Activated CD4-positive, alpha-beta memory T cell treated with anti-CD3 and anti-CD28 coated beads for 36 hours (primary cell): ENCODE data around the gene BCL7B. TPM values are rescaled to one million over a fixed set of nuclear protein-coding genes. Genes with fewer than 3 reads are reported as not detected.
"Not testable (repeated sequence)": the region's sequence is repeated elsewhere in the genome, so short reads cannot be mapped to it uniquely, and the experiment has no call there.

Source experiments
- CTCF ChIA-PET: fragments of 350-600 bp; sonication (Branson Sonifier 250); formaldehyde crosslinking; loops from one replicate; lab custom pipeline; 2021; ENCODE audit warnings: antibody characterized with exemption, inconsistent platforms; lab: Charles Lee
- POLR2A ChIA-PET: fragments of 350-600 bp; sonication (Branson Sonifier 250); formaldehyde crosslinking; loops from one replicate; lab custom pipeline; 2021; ENCODE audit warnings: antibody characterized with exemption; lab: Charles Lee
- DNase-seq: peaks from one replicate; pipeline ENCODE4 v3.0.0-alpha.2; 2020
- H3K27ac Mint-ChIP-seq: one replicate; pipeline ENCODE4 v1.8.0; 2021; ENCODE audit warnings: mixed read lengths
- H3K27me3 Mint-ChIP-seq: one replicate; pipeline ENCODE4 v1.8.0; 2021; ENCODE audit warnings: mixed read lengths
- H3K36me3 Mint-ChIP-seq: one replicate; pipeline ENCODE4 v1.8.0; 2021; ENCODE audit warnings: mixed read lengths
- H3K4me1 Mint-ChIP-seq: one replicate; pipeline ENCODE4 v1.8.0; 2021; ENCODE audit warnings: low read depth, mixed read lengths
- H3K4me3 Mint-ChIP-seq: one replicate; pipeline ENCODE4 v1.8.0; 2021; ENCODE audit warnings: mild to moderate bottlenecking, mixed read lengths
- H3K9me3 Mint-ChIP-seq: one replicate; pipeline ENCODE4 v1.8.0; 2021; ENCODE audit warnings: mixed read lengths
- intact Hi-C: fragments of 100-400 bp; cut with micrococcal nuclease; formaldehyde crosslinking; loops from one replicate; pipeline ENCODE4 v1.15.1; 2023
- total RNA-seq, 2 experiments: library from RNA; stranded (reverse); gene quantifications; one replicate each; pipeline ENCODE4 v1.2.3, GENCODE V29; 2021

Gene BCL7B
- total RNA-seq, 2 experiments from 2014 or later, result 48.0 to 50.3 TPM

DNA sequence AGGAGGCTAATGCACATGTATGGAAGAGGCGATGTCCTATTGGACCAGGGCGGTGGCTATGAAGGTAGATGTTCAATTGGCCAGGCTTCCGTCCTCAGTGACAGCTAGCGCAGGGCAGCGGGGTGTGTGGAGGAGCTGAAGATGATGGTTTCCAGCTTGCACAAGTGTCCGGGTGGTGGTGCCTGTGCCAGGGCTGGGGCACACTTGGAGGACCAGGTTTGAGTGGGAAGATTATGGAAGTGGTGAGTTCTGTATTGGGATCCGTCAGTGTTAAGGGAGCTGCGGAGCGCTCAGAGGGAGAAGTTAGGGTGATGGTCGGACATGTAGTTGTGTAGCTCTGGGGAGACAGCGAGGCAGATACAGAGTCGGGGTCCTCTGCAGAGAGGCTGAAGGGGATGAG lies 29.4 kb upstream of the BCL7B start:
- H3K4me3 Mint-ChIP-seq, result no peak overlapping the region
- ChIA-PET CTCF (interaction anchor here (0.8 to 2.3 kb wide), 4 partner anchors 20 to 147 kb away, joined by 3 to 6 read pairs (median 6); no protein-coding TSS in a partner anchor), POLR2A (interaction anchor here (0.9 kb wide), 1 partner anchor 64 kb away, joined by 3 read pairs; the partner anchor contains the start of gene BAZ1B)
- H3K27me3 Mint-ChIP-seq, result no peaks in the 10 kb centered on the region
- no peaks in the 10 kb centered on the region for H3K9me3 Mint-ChIP-seq
- no peaks in the 10 kb centered on the region for H3K36me3 Mint-ChIP-seq
- intact Hi-C loops, result no loop called here
- peaks cover 5% of the 10 kb centered on the region for H3K4me1 Mint-ChIP-seq
- DNase-seq, result no peak
- no peak overlapping the region for H3K27ac Mint-ChIP-seq

DNA sequence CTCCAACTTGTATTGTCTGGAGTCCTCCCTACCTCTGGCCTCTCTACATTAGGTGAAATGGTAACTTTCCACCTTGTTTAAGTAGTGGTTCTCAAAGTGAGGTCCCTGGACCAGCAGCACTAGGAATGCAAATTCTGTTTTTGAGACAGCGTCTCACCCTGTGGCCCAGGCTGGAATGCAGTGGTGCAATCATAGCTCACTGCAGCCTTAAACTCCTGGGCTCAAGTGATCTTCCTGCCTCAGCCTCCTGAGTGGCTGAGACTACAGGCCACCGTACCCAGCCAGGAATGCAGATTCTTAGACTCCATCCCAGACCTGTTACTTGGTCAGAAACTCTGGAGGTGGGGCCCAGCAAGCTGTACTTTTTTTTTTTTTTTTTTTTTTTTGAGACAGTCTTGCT lies 27.7 kb upstream of the BCL7B start:
- H3K4me3 Mint-ChIP-seq, result no peak overlapping the region
- ChIA-PET CTCF (interaction anchor here (1.7 kb wide), 1 partner anchor 21 kb away, joined by 6 read pairs; no protein-coding TSS in a partner anchor), POLR2A (no interaction called here)
- intact Hi-C loops, result no loop called here
- no peaks in the 10 kb centered on the region for H3K9me3 Mint-ChIP-seq
- no peaks in the 10 kb centered on the region for H3K36me3 Mint-ChIP-seq
- peaks cover 7% of the 10 kb centered on the region for H3K4me1 Mint-ChIP-seq
- H3K27me3 Mint-ChIP-seq, result no peaks in the 10 kb centered on the region
- no peak for DNase-seq
- H3K27ac Mint-ChIP-seq, result no peak overlapping the region

DNA sequence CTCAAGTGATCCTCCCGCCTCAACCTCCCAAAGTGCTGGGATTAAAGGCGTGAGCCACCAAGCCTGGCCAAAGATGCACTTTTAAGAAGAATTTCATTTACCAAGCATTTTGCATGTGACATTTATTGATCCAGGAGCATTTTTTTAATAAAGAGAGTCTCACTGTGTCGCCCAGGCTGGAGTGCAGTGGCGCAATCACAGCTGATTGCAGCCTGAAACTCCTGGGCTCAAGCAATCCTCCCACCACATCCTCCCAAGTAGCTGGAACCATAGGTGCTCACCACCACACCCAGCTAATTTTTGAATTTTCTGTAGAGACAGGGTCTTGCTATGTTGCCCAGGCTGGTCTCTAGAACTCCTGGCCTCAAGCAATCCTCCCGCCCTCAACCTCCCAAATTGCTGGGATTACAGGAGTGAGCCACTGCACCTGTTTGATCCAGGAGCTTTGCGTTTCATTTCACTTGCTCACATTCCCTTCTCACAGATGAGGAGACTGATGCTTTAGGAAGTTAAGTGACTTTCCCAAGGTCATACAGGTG lies 25.2 kb upstream of the BCL7B start:
- ChIA-PET POLR2A (no interaction called here), CTCF (interaction anchor here (1.1 to 2.4 kb wide), 2 partner anchors 24 to 152 kb away, joined by 4 to 11 read pairs; no protein-coding TSS in a partner anchor)
- Mint-ChIP-seq H3K4me1 (peaks cover 14% of the 10 kb centered on the region), H3K36me3 (peaks cover 4% of the 10 kb centered on the region), H3K4me3 (no peak overlapping the region), H3K27ac (no peak overlapping the region), H3K9me3 (no peaks in the 10 kb centered on the region), H3K27me3 (no peaks in the 10 kb centered on the region)
- intact Hi-C loops, result no loop called here
- no peak for DNase-seq

DNA sequence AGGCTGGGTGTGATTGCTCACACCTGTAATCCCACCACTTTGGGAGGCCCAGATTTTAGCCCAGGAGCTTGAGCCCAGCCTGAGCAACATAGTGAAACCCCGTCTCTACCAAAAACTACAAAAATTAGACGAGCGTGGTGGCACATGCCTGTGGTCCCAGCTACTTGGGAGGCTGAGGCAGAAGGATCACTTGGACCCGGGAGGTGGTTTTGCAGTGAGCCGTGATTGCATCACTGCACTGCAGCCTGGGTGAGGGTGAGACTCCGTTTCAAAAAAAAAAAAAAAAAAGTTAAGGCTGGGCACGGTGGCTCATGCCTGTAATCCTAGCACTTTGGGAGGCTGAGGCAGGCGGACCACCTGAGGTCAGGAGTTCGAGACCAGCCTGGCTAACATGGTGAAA lies 23.5 kb upstream of the BCL7B start:
- H3K4me3 Mint-ChIP-seq, H3K27me3 Mint-ChIP-seq, H3K36me3 Mint-ChIP-seq, intact Hi-C loops, H3K9me3 Mint-ChIP-seq, H3K27ac Mint-ChIP-seq, DNase-seq: not testable (repeated sequence)
- ChIA-PET CTCF (interaction anchor here (2.4 kb wide), 1 partner anchor 26 kb away, joined by 11 read pairs; no protein-coding TSS in a partner anchor), POLR2A (interaction anchor here (1.0 kb wide), 1 partner anchor 158 kb away, joined by 6 read pairs; the partner anchor contains the start of gene ABHD11)
- H3K4me1 Mint-ChIP-seq, result peaks cover 22% of the 10 kb centered on the region

DNA sequence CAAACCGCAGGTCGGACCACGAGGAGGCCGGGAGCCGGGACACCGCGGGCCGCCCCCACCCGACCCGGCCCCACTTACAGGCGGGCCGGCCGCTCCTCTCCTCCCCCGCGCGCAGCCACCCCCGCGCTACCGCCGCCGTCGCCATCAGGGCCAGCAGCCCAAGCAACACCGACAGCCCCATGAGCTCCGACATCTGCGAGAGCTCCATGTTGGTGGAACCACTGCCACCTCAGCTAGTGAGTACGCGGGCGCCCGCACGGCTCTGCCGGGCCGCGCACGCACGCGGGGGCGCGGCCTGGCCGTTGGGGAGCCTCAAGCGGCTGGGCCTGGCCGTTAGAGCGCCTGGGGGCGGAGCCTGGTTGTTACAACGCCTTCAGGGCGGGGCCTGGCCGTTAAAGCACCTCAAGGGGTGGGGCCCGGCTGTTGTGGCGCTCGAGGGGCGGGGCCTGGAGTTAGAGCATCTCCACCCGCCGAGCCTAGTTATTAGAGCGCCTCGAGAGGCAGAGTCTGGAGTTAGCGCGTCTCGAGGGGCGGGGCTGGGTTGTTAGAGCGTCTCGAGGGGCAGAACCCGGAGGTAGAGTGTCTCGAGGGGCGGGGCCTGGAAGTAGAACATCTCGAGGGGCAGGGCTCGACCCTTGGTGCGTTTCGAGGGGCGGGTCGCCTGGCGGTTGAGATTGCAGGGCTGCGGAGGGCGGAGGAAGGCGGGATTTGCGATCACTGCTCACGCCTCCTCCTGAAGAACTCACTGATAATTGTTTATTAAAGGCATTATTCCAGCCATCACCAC lies 21.0 kb upstream of the BCL7B start, which contains the start of gene TBL2:
Gene TBL2 (minus strand): TSS at position 238 of the 787 bp plus-strand sequence. CDS start 30 bp downstream, at position 208.
- Mint-ChIP-seq H3K27me3 (no peaks in the 10 kb centered on the region), H3K4me1 (peaks cover 22% of the 10 kb centered on the region), H3K36me3 (peaks cover 16% of the 10 kb centered on the region), H3K9me3 (no peaks in the 10 kb centered on the region), H3K27ac (peak within 1 kb of the TSS; percentile 95), H3K4me3 (peak within 1 kb of the TSS; percentile 90)
- intact Hi-C loops, result loop anchor here (1.0 kb wide), 6 partner anchors 21 to 516 kb away; partner anchors contain the start of genes ABHD11, BCL7B, BUD23 and DNAJC30
- POLR2A ChIA-PET, result interaction anchor here (0.8 to 3.1 kb wide), 5 partner anchors 11 to 57 kb away, joined by 5 to 20 read pairs (median 9); partner anchors contain the start of genes BAZ1B and BCL7B
- DNase-seq, result peak; percentile 99
- CTCF ChIA-PET, result interaction anchor here (0.8 to 1.9 kb wide), 6 partner anchors 13 to 156 kb away, joined by 3 to 6 read pairs (median 4); partner anchors contain the start of genes BAZ1B and VPS37D

DNA sequence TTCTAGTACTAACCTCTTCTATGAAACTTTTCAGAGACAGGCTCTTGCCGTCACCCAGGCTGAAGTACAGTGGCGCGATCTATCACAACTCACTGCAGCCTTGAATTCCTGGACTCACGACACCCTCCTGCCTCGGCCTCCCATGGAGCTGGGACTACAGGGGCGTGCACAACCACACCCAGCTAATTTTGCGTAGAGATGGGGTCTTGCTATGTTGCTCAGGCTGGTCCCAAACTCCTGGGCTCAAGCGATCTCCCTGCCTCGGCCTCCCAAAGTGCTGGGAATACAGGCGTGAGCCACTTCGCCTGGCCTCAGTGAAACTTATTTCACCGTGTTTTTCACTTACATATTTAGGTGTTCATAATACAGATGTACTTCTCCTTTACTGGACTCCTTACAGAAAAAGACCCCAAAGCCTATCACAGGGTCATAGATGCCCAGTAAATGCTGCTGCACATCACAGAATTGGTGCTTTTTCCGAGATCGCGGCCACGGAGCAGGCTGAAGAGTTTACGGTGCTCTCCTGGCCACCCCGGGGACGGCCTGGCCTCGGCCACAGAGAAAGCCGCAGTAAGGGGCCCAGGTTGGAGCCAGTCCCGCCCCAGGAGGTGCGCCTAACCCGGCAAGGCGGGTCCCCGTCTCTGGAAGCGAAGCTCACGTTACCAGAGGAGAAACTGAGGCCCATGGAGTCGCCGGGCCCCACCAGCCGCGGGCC lies 20.3 kb upstream of the BCL7B start:
- H3K4me1 Mint-ChIP-seq, result peaks cover 22% of the 10 kb centered on the region
- DNase-seq, result no peak
- H3K27me3 Mint-ChIP-seq, result no peaks in the 10 kb centered on the region
- H3K27ac Mint-ChIP-seq, result peak overlapping the region; percentile 95
- H3K36me3 Mint-ChIP-seq, result peaks cover 20% of the 10 kb centered on the region
- CTCF ChIA-PET, result interaction anchor here (0.8 to 1.7 kb wide), 4 partner anchors 12 to 55 kb away, joined by 3 to 5 read pairs (median 4); partner anchors contain the start of gene BAZ1B
- intact Hi-C loops, result loop anchor here (1.0 kb wide), 6 partner anchors 20 to 517 kb away; partner anchors contain the start of genes ABHD11, BCL7B, BUD23 and DNAJC30
- POLR2A ChIA-PET, result interaction anchor here (0.8 to 3.1 kb wide), 5 partner anchors 10 to 56 kb away, joined by 5 to 20 read pairs (median 9); partner anchors contain the start of genes BAZ1B and BCL7B
- H3K4me3 Mint-ChIP-seq, result peak overlapping the region; percentile 90
- no peaks in the 10 kb centered on the region for H3K9me3 Mint-ChIP-seq

DNA sequence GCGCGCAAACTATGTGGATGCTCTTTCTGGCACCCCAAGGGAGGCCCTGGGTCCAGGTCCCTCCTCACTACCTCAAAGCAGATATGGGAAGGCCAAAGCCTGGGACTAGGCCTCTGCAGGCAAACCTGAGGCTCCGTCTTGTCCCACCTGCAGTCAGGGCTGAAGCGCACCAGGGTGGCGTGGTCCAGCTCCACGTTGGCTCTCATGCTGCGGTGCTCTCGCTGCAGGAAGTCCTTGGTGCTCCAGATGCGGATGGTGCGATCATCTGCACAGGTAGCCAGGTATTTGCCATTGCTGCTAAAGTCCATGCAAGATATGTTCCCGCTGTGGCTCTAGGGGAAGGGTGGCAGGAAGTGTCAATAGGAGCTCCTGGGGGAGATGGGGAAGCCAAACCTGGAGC lies 16.3 kb upstream of the BCL7B start:
- no peaks in the 10 kb centered on the region for H3K27me3 Mint-ChIP-seq
- H3K4me1 Mint-ChIP-seq, result peaks cover 13% of the 10 kb centered on the region
- H3K9me3 Mint-ChIP-seq, result no peaks in the 10 kb centered on the region
- no peak for DNase-seq
- H3K36me3 Mint-ChIP-seq, result peaks cover 45% of the 10 kb centered on the region
- CTCF ChIA-PET, result no interaction called here
- POLR2A ChIA-PET, result no interaction called here
- intact Hi-C loops, result no loop called here
- H3K27ac Mint-ChIP-seq, result no peak overlapping the region
- no peak overlapping the region for H3K4me3 Mint-ChIP-seq

DNA sequence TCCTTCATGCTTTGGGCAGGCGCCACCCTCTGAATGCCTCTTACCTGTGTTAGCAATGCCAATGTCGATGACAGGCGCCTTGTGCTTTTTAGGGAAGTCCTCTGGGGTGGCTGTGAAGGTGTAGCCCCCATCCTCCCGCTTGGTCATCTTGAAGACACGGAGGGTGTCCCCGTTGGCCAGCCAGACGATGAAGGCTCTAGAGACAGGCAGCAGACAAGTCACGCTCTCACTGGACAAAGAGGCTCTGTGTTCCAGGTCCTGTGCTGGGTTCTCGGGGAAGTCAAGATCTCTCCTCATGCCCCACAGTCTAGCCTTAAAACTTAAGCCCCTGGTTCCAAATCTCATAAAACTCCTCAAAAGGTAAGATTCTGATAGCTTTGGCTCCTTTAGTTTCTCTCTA lies 15.8 kb upstream of the BCL7B start:
- H3K27me3 Mint-ChIP-seq, result no peaks in the 10 kb centered on the region
- H3K4me1 Mint-ChIP-seq, result peaks cover 11% of the 10 kb centered on the region
- POLR2A ChIA-PET, result no interaction called here
- no peak overlapping the region for H3K4me3 Mint-ChIP-seq
- intact Hi-C loops, result no loop called here
- CTCF ChIA-PET, result no interaction called here
- H3K36me3 Mint-ChIP-seq, result peaks cover 43% of the 10 kb centered on the region
- no peak for DNase-seq
- no peak overlapping the region for H3K27ac Mint-ChIP-seq
- no peaks in the 10 kb centered on the region for H3K9me3 Mint-ChIP-seq

DNA sequence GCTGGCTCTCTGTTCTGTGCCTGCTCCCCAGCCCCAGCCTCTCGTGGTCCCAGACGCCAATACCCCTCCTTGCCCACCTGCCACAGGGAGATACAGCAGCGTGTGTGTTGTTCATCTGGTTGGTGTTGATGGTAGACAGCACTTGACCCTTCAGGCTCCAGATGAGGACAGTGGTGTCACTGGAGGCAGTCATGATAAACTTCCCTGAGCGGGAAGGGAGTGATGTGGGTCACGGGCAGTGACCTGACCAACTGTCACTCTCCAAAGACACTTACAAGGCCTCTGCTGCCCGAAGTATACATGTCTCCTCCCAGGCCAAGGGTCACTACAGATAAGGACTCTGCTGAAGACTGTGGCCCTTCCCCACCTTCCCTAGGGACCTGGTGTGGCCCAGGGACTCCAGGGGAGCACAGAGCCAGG lies 15.3 kb upstream of the BCL7B start:
- Mint-ChIP-seq H3K36me3 (peaks cover 43% of the 10 kb centered on the region), H3K4me1 (peaks cover 15% of the 10 kb centered on the region), H3K27ac (no peak overlapping the region), H3K9me3 (no peaks in the 10 kb centered on the region), H3K4me3 (no peak overlapping the region), H3K27me3 (no peaks in the 10 kb centered on the region)
- intact Hi-C loops, result no loop called here
- no peak for DNase-seq
- CTCF ChIA-PET, result no interaction called here
- POLR2A ChIA-PET, result no interaction called here

DNA sequence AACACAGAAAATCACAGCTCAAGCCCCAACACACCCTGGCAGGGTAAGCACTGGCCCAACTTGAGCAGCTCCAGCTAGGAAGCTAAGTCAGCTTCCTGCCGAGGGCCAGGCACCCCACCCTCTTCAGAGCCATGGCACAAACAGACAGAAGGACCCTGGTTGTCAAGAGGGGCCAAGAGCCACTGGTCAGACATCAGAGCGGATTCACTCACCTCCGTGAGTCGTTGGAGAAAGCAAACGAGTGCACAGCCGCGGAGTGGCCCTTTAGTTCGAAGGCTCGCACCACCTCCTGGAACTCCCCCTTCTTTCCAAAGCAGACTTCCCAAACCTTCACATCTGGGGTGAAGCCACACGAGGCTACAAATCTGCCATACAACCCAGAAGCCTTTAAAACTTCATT lies 13.5 kb upstream of the BCL7B start:
- Mint-ChIP-seq H3K27ac (no peak overlapping the region), H3K9me3 (no peaks in the 10 kb centered on the region), H3K4me1 (peaks cover 16% of the 10 kb centered on the region), H3K27me3 (no peaks in the 10 kb centered on the region), H3K4me3 (no peak overlapping the region), H3K36me3 (peaks cover 39% of the 10 kb centered on the region)
- POLR2A ChIA-PET, result no interaction called here
- CTCF ChIA-PET, result no interaction called here
- no peak for DNase-seq
- intact Hi-C loops, result no loop called here

DNA sequence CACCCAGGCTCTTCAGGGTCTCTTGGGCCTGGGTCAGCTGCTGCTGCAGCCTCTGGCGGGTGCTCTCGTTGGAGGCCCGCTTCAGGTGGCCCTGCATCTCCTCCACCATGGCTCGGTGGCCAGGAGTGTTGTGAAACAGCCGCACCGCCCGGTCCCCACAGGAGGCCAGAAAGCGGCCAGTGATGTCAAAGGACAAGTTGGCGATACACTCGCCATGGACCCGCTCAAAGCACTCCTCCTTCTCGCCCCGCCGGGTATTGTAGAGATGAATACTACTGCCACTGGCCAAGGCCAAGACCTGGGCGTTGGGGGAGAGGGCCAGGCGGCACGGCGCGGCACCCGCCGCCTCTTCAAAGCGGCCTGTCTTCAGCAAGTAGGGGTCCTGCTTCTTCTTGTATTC lies 13.0 kb upstream of the BCL7B start:
- intact Hi-C loops, result no loop called here
- Mint-ChIP-seq H3K4me1 (peaks cover 21% of the 10 kb centered on the region), H3K4me3 (no peak overlapping the region), H3K36me3 (peaks cover 39% of the 10 kb centered on the region), H3K27me3 (no peaks in the 10 kb centered on the region), H3K27ac (no peak overlapping the region), H3K9me3 (no peaks in the 10 kb centered on the region)
- CTCF ChIA-PET, result interaction anchor here (1.1 kb wide), 1 partner anchor 11 kb away, joined by 3 read pairs; no protein-coding TSS in a partner anchor
- POLR2A ChIA-PET, result no interaction called here
- DNase-seq, result no peak
